GM12872 (cell line): ENCODE measurements around the gene NSUN4.

Source experiments
- TF ChIP-seq, protein P1 (sequence below): IDR thresholded peaks from 3 replicates; pipeline ENCODE4 v1.5.1; 2011; ENCODE audit warnings: low read depth, mild to moderate bottlenecking, low read length, moderate library complexity; ENCODE audit not compliant: insufficient read depth

NSUN4 gene

DNA sequence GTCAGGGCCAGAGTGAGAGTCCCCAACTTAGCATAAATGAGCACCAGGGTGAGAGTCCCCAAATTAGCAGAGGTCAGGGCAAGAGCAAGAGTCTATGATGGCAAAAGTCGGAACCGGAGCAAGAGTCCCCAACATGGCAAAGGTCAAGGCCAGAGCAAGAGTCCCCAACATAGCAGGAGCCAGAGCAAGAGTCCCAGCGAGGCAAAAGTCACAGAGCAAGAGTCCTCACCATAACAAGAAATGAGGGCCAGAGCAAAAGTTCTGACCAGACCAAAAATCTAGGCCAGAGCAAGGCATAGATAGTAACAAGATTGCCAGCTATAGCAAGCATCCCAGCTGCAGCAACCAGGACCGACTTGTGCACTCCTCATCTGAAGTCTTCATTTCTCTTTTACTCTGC is 3.1 kb downstream of the NSUN4 start:
- TF ChIP-seq, protein P1, sequence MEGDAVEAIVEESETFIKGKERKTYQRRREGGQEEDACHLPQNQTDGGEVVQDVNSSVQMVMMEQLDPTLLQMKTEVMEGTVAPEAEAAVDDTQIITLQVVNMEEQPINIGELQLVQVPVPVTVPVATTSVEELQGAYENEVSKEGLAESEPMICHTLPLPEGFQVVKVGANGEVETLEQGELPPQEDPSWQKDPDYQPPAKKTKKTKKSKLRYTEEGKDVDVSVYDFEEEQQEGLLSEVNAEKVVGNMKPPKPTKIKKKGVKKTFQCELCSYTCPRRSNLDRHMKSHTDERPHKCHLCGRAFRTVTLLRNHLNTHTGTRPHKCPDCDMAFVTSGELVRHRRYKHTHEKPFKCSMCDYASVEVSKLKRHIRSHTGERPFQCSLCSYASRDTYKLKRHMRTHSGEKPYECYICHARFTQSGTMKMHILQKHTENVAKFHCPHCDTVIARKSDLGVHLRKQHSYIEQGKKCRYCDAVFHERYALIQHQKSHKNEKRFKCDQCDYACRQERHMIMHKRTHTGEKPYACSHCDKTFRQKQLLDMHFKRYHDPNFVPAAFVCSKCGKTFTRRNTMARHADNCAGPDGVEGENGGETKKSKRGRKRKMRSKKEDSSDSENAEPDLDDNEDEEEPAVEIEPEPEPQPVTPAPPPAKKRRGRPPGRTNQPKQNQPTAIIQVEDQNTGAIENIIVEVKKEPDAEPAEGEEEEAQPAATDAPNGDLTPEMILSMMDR, result no peak

DNA sequence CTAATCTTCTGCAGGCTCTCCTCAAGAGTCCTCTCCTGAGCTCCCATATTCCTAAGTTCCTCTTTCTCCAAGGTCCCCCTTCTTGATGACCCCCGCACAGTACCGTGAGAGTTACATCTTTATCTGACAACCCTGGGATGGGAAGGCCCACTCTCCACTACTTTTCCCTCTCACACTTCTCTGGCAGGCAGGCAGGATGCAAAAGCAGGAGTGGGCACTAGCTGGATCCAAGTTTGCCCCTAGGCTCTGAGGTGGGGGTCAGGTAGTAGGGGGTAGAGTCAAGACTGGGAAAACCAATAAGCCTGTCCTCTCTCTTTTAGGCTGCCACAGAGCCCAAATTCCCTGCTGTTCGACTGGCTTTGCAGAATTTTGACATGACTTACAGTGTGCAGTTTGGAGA is 3.9 kb downstream of the NSUN4 start:
- TF ChIP-seq, protein P1, result no peak

DNA sequence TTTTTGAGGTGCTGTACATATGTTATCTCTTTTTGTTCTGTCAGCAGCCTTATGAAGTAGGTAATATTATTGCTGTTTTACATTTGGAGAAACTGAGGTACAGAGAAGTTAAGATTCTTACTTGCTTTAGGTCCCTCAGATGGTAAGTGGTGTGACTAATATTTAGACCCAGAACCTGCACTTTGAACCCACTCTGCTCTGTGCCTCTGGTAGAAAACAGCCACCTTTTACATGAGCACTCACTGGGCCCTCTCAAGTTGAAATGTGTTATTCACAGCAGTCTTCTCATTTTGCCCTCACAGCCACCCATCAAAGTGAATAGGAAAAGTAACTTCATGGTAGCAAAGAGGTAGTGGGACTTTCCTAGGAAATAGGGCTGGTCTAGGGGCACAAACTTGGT is 4.7 kb downstream of the NSUN4 start:
- TF ChIP-seq, protein P1, result no peak

DNA sequence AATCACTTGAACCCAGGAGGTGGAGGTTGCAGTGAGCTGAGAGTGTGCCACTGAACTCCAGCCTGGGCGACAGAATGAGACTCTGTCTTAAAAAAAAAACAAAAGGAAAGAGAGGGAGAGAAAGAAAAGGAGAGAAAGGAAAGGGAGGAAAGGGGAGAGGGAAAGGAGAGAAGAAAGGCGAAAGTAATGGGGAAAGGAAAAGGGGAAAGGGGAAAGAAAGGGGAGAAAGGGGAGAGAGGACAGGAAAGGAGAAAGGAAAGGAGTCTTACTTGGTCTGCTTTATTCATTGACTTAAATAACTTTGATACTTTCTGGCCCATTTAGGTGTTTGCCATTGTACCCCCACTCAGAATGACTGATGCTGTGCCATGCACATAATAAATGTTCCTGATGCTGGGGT is 11.8 kb downstream of the NSUN4 start:
- TF ChIP-seq, protein P1, result no peak

DNA sequence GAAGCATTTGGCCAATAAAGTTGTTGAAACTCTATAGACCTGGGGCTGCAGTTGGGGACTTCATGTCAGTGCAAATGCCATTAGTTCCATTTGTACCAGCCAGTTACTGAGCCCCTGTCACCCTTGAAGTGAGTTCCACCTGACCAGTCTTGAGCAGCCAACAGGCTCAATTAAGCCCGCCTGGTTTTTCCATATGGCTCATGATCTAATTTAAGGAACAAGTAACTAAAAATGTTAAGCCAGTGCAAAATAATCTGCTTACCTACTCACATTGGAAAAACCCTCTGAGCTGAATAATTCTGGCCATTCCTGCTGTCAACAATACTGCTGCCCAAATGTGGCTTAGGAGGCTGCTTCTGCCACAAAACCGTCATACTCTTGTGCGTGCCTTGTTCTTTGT is 21.6 kb downstream of the NSUN4 start:
- TF ChIP-seq, protein P1, result no peak

DNA sequence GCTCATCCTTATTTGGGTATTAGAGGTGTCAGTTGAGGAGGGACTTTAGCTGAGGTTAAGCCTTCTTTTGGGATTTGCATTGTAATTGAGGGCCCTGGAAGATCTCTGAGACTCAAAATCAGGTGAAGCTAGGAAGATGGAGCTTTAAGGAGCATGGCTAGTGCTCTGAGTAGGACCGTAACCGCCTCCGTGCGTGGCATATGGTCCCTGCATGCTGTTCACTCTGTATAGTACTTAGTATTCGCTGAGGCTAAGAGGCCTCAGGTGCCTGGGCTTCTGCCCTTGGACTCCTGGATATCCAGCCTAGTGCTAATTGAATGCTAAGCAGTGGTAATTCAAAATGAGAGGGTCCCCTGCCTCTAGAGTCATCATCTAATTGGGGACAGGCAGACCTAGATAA is 22.5 kb downstream of the NSUN4 start:
- TF ChIP-seq, protein P1, result no peak

DNA sequence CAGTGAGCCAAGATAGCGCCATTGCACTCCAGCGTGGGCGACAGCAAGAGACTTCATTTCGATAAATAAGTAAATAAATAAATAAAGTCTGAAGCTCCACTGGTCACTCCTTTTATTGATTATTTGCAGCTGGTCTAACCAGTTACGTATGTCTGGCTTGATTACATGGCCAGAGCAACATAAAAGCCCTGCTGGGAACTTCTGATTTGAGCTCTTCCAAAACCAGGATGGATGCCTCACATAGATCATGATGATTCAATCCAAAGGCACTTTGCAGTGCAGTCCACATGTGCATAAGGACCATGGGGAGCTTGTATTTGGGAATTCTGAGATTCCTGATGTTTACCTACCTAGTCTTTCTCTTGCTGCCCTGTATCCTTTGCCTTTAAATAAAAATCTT is 24.0 kb downstream of the NSUN4 start:
- TF ChIP-seq, protein P1, result no peak

DNA sequence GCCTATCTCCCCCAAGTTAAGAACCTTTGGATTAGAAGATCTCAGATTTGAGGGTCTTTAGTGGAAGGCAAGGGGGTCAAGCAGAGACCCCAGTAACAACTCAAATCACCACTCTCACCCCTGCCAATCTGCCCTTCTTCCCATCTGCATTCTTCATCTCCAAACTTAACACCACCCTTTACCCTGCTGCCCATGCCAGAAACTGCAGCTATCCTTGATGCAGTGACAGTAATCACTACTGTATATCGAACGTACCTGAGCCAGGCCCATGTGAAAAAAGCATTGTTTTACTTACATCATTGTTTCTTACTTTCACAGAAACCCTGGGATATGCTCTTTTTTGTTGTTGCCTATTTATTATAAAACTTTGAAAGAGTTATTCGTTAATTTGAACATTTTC is 26.5 kb downstream of the NSUN4 start:
- TF ChIP-seq, protein P1, result no peak
